Measurements from ENCODE around the gene AGBL1.

DNA sequence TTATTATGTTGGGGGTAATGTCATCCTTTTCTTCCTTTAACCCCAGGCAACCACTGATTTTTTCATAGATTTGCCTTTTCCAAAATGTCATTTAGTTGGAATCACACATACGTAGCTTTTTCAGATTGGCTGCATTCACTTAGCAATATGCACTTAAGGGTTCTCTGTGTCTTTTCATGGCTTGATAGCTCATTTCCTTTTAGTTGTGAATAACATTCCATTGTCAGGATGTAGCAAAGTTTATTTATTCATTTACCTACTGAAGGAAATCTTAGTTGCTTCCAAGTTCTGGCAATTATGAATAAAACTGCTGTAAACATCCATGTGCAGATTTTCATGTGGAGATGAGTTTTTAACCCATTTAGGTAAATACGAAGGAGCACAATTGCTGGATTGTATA, 125.4 kb downstream of the AGBL1 start:
- TF ChIP-seq, protein P1, sequence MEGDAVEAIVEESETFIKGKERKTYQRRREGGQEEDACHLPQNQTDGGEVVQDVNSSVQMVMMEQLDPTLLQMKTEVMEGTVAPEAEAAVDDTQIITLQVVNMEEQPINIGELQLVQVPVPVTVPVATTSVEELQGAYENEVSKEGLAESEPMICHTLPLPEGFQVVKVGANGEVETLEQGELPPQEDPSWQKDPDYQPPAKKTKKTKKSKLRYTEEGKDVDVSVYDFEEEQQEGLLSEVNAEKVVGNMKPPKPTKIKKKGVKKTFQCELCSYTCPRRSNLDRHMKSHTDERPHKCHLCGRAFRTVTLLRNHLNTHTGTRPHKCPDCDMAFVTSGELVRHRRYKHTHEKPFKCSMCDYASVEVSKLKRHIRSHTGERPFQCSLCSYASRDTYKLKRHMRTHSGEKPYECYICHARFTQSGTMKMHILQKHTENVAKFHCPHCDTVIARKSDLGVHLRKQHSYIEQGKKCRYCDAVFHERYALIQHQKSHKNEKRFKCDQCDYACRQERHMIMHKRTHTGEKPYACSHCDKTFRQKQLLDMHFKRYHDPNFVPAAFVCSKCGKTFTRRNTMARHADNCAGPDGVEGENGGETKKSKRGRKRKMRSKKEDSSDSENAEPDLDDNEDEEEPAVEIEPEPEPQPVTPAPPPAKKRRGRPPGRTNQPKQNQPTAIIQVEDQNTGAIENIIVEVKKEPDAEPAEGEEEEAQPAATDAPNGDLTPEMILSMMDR (conservative IDR thresholded peaks at IDR 0.05; ENCODE audit: low read depth, low read length) = no peak
- no peak for TF ChIP-seq EZH2 (IDR thresholded peaks at IDR 0.05; ENCODE audit: borderline replicate concordance, low read depth, low read length, poor library complexity, severe bottlenecking)
